Muscle of arm (tissue), 12 donors: ENCODE results near the gene RXFP2. TPM values are rescaled to one million over a fixed set of nuclear protein-coding genes. Genes with fewer than 3 reads are reported as not detected.

Experiments used
- DNase-seq: peaks from one replicate; pipeline ENCODE4 v3.0.0-alpha.2; 2013
- polyA plus RNA-seq, 12 donors: library from polyadenylated mRNA; unstranded; fragments of 120-200 nt; gene quantifications; one replicate each; pipeline ENCODE4 v1.2.1, GENCODE V29; 2013; ENCODE audit not compliant: insufficient read length in 12 of 12

The RXFP2 gene
- polyA plus RNA-seq, 12 donors = 0.04 to 0.19 (median 0.08) TPM; not detected in 9

GRCh38 chr13:31767175-31767900 is 28.0 kb downstream of the RXFP2 start:
- DNase-seq = no peak

- DNase-seq = no peak
Observed at GRCh38 chr13:31768351-31768750, 29.0 kb downstream of the RXFP2 start.

GRCh38 chr13:31769575-31769974 is 30.2 kb downstream of the RXFP2 start:
- no peak for DNase-seq

- DNase-seq = no peak
Observed at GRCh38 chr13:31772231-31772630, 32.9 kb downstream of the RXFP2 start.

GRCh38 chr13:31773538-31773937 is 34.2 kb downstream of the RXFP2 start:
- peak; percentile 6 for DNase-seq

- no peak for DNase-seq
Observed at GRCh38 chr13:31774186-31774750, 34.9 kb downstream of the RXFP2 start.

GRCh38 chr13:31775148-31775547 is 35.8 kb downstream of the RXFP2 start:
- DNase-seq = no peak

- peak; percentile 84 for DNase-seq
Observed at GRCh38 chr13:31775686-31776085, 36.4 kb downstream of the RXFP2 start.

GRCh38 chr13:31781064-31781463 is 41.7 kb downstream of the RXFP2 start:
- DNase-seq = no peak

- no peak for DNase-seq
Observed at GRCh38 chr13:31786011-31786410, 46.7 kb downstream of the RXFP2 start.

- DNase-seq = no peak
Observed at GRCh38 chr13:31790992-31791391, 51.7 kb downstream of the RXFP2 start.

GRCh38 chr13:31793246-31793645 is 53.9 kb downstream of the RXFP2 start:
- no peak for DNase-seq

GRCh38 chr13:31794452-31794851 is 55.1 kb downstream of the RXFP2 start:
- no peak for DNase-seq

GRCh38 chr13:31797154-31797775 is 57.9 kb downstream of the RXFP2 start:
- DNase-seq = peak; percentile 53

GRCh38 chr13:31798189-31798588 is 58.9 kb downstream of the RXFP2 start:
- no peak for DNase-seq

- no peak for DNase-seq
Observed at GRCh38 chr13:31801088-31801487, 61.8 kb downstream of the RXFP2 start.

- DNase-seq = no peak
Observed at GRCh38 chr13:31803311-31803710, 64.0 kb downstream of the RXFP2 start.

- DNase-seq = no peak
Observed at GRCh38 chr13:31805841-31806240, 66.5 kb downstream of the RXFP2 start.

GRCh38 chr13:31807090-31807541 is 67.8 kb downstream of the RXFP2 start:
- no peak for DNase-seq

- no peak for DNase-seq
Observed at GRCh38 chr13:31814536-31814935, 75.2 kb downstream of the RXFP2 start.

GRCh38 chr13:31815361-31816144 is 76.2 kb downstream of the RXFP2 start:
- no peak for DNase-seq

- DNase-seq = no peak
Observed at GRCh38 chr13:31818236-31818635, 78.9 kb downstream of the RXFP2 start.
